IgD-negative memory B cell (primary cell): ENCODE measurements around the gene ATAT1. TPM values are rescaled to one million over a fixed set of nuclear protein-coding genes. Genes with fewer than 3 reads are reported as not detected.
A peak's percentile ranks its signal among the peaks of the same experiment; 100 is the strongest.

ENCODE experiments used
- H3K27ac Mint-ChIP-seq, 3 donors: one replicate each; pipeline ENCODE4 v1.8.0; 2020 to 2022; ENCODE audit warnings: mild to moderate bottlenecking in 3 of 3, mixed read lengths in 3 of 3, moderate library complexity in 1 of 3
- H3K27me3 Mint-ChIP-seq: one replicate; pipeline ENCODE4 v1.8.0; 2021; ENCODE audit warnings: mixed read lengths
- H3K36me3 Mint-ChIP-seq: one replicate; pipeline ENCODE4 v1.8.0; 2020; ENCODE audit warnings: mild to moderate bottlenecking, mixed read lengths
- H3K4me1 Mint-ChIP-seq, 3 donors: one replicate each; pipeline ENCODE4 v1.8.0; 2020 to 2022; ENCODE audit warnings: mixed read lengths in 3 of 3, mild to moderate bottlenecking in 1 of 3
- H3K4me3 Mint-ChIP-seq, 4 donors: one replicate each; pipeline ENCODE4 v1.8.0; 2020 to 2022; ENCODE audit warnings: mild to moderate bottlenecking in 4 of 4, mixed read lengths in 4 of 4, moderate library complexity in 3 of 4
- H3K9me3 Mint-ChIP-seq, 3 donors: one replicate each; pipeline ENCODE4 v1.8.0; 2020 to 2021; ENCODE audit warnings: mixed read lengths in 3 of 3, mild to moderate bottlenecking in 1 of 3
- polyA plus RNA-seq: library from polyadenylated mRNA; unstranded; fragments of 300-500 nt; fragmentation: Illumina TruSeq; gene quantifications from one replicate; pipeline ENCODE4 v1.2.3, GENCODE V29; 2021

The ATAT1 gene
- polyA plus RNA-seq, 1 donor from 2014 or later = 2.0 TPM

GRCh38 chr6:30689022-30689865 is 62.6 kb downstream of the ATAT1 start:
- H3K4me3 Mint-ChIP-seq = peak overlapping the region; percentile 99 to 100 (median 100)
- peaks cover 33 to 38% (median 35%) of the 10 kb centered on the region in 3 donors for H3K4me1 Mint-ChIP-seq
- no peaks in the 10 kb centered on the region for H3K27me3 Mint-ChIP-seq
- peaks cover 0 to 1% (median 0%) of the 10 kb centered on the region in 3 donors for H3K9me3 Mint-ChIP-seq
- H3K27ac Mint-ChIP-seq = peak overlapping the region; percentile 98 to 100 (median 98)
- peaks cover 3% of the 10 kb centered on the region for H3K36me3 Mint-ChIP-seq

GRCh38 chr6:30689985-30690384 is 63.3 kb downstream of the ATAT1 start:
- Mint-ChIP-seq H3K36me3 (peaks cover 3% of the 10 kb centered on the region), H3K9me3 (peaks cover 0 to 1% (median 0%) of the 10 kb centered on the region in 3 donors), H3K27ac (peak overlapping the region; percentile 98 to 100 (median 98)), H3K4me1 (peaks cover 33 to 38% (median 35%) of the 10 kb centered on the region in 3 donors), H3K27me3 (no peaks in the 10 kb centered on the region), H3K4me3 (peak overlapping the region; percentile 99 to 100 (median 100))

- peak within 1 kb of the TSS; percentile 99 to 100 (median 100) for H3K4me3 Mint-ChIP-seq
- no peaks in the 10 kb centered on the region for H3K9me3 Mint-ChIP-seq
- peaks cover 3% of the 10 kb centered on the region for H3K36me3 Mint-ChIP-seq
- H3K4me1 Mint-ChIP-seq = peaks cover 33 to 38% (median 35%) of the 10 kb centered on the region in 3 donors
- no peaks in the 10 kb centered on the region for H3K27me3 Mint-ChIP-seq
- peak within 1 kb of the TSS; percentile 98 to 100 (median 98) for H3K27ac Mint-ChIP-seq
These were observed 63.9 kb downstream of the ATAT1 start, which contains the start of gene NRM for GRCh38 chr6:30690403-30691207. Gene NRM (minus strand): TSS chr6:30690984. CDS start chr6:30690974, 10 bp downstream.

- peaks cover 33 to 38% (median 35%) of the 10 kb centered on the region in 3 donors for H3K4me1 Mint-ChIP-seq
- H3K27ac Mint-ChIP-seq = peak overlapping the region; percentile 28 to 100 (median 78)
- H3K27me3 Mint-ChIP-seq = no peaks in the 10 kb centered on the region
- no peaks in the 10 kb centered on the region for H3K9me3 Mint-ChIP-seq
- H3K4me3 Mint-ChIP-seq = peak overlapping the region; percentile 99 to 100 (median 100)
- H3K36me3 Mint-ChIP-seq = peaks cover 3% of the 10 kb centered on the region
These were observed 64.7 kb downstream of the ATAT1 start for GRCh38 chr6:30691208-30691847.

Other genes starting within 250 kb of the ATAT1 start
- 2,343 TPM for gene HLA-E, start 137.4 kb upstream of the ATAT1 start, polyA plus RNA-seq
- gene GNL1, start 70.4 kb upstream of the ATAT1 start, polyA plus RNA-seq = 46.1 TPM
- gene PRR3, start 69.6 kb upstream of the ATAT1 start, polyA plus RNA-seq = 8.8 TPM
- gene ABCF1, start 55.4 kb upstream of the ATAT1 start, polyA plus RNA-seq = 33.7 TPM
- 28.0 TPM for gene PPP1R10, start 9.6 kb upstream of the ATAT1 start, polyA plus RNA-seq
- 146 TPM for gene MRPS18B, start 9.0 kb upstream of the ATAT1 start, polyA plus RNA-seq
- 26.9 TPM for gene C6orf136, start 20.3 kb downstream of the ATAT1 start, polyA plus RNA-seq
- gene DHX16, start 46.1 kb downstream of the ATAT1 start, polyA plus RNA-seq = 21.6 TPM
- 91.7 TPM for gene PPP1R18, start 59.8 kb downstream of the ATAT1 start, polyA plus RNA-seq
- gene NRM, start 64.1 kb downstream of the ATAT1 start, polyA plus RNA-seq = 56.1 TPM
- gene MDC1, start 90.4 kb downstream of the ATAT1 start, polyA plus RNA-seq = 4.6 TPM
- gene TUBB, start 93.5 kb downstream of the ATAT1 start, polyA plus RNA-seq = 156 TPM
- 97.3 TPM for gene FLOT1, start 115.8 kb downstream of the ATAT1 start, polyA plus RNA-seq
- gene IER3, start 117.7 kb downstream of the ATAT1 start, polyA plus RNA-seq = 0.73 TPM